Panc1 (cell line): ENCODE results near the gene DIS3L2. TPM values are rescaled to one million over a fixed set of nuclear protein-coding genes. Genes with fewer than 3 reads are reported as not detected.

Experiments used
- ATAC-seq: fragments of 200-7000 bp; cut with Tn5 transposase; 2 replicates; pipeline ENCODE4 v1.9.1; 2020; ENCODE audit warnings: mild to moderate bottlenecking, moderate library complexity
- BruUV-seq: library from RNA; stranded (reverse); fragments of 400-500 nt; replicated peaks from 2 replicates; lab custom pipeline; 2021; lab: Mats Ljungman, UMichigan
- CTCF ChIA-PET: fragments of 300-600 bp; sonication (Branson Sonifier 250); formaldehyde crosslinking; loops from one replicate; lab custom pipeline; 2022; ENCODE audit warnings: antibody characterized with exemption; lab: Charles Lee
- POLR2A ChIA-PET: fragments of 300-600 bp; sonication (Branson Sonifier 250); formaldehyde crosslinking; loops from one replicate; lab custom pipeline; 2022; ENCODE audit warnings: antibody characterized with exemption; lab: Charles Lee
- DNase-seq: peaks from one replicate; pipeline ENCODE4 v3.0.0-alpha.2; 2010; ENCODE audit warnings: low read depth, low spot score
- H3K27ac ChIP-seq: 2 replicates; pipeline ENCODE4 v1.5.1; 2011; ENCODE audit warnings: mild to moderate bottlenecking, low read length, inconsistent platforms
- H3K27me3 ChIP-seq: fragments of 200-500 bp; sonication (Bioruptor generic); 2 replicates; pipeline ENCODE4 v1.6.0; 2014; ENCODE audit warnings: low read length, inconsistent platforms; ENCODE audit not compliant: control insufficient read depth, insufficient read depth
- H3K36me3 ChIP-seq: fragments of 200-500 bp; sonication (Bioruptor generic); 2 replicates; pipeline ENCODE4 v1.5.1; 2014; ENCODE audit warnings: inconsistent platforms, mild to moderate bottlenecking, low read length, moderate library complexity; ENCODE audit not compliant: control insufficient read depth, insufficient read depth
- H3K4me1 ChIP-seq: 2 replicates; pipeline ENCODE4 v1.5.1; 2011; ENCODE audit warnings: inconsistent platforms, mild to moderate bottlenecking, low read length, moderate library complexity; ENCODE audit not compliant: control insufficient read depth, insufficient read depth
- H3K4me3 ChIP-seq, 2 experiments: 2 replicates each; pipeline ENCODE4 v1.5.1; 2011 to 2012; ENCODE audit warnings: low read depth in 2 of 2, low read length in 2 of 2, mild to moderate bottlenecking in 2 of 2, inconsistent platforms in 1 of 2, moderate library complexity in 1 of 2
- H3K9me3 ChIP-seq: fragments of 200-500 bp; sonication (Bioruptor generic); 2 replicates; pipeline ENCODE4 v1.5.1; 2014; ENCODE audit warnings: low read depth, mild to moderate bottlenecking, inconsistent platforms, low read length, moderate library complexity; ENCODE audit not compliant: control insufficient read depth, insufficient read depth
- CTCF ChIP-seq: fragments of 450-650 bp; IDR thresholded peaks from 2 replicates; pipeline ENCODE4 v1.5.1; 2017; ENCODE audit warnings: mild to moderate bottlenecking
- POLR2AphosphoS5 ChIP-seq: IDR thresholded peaks from 2 replicates; pipeline ENCODE4 v1.6.1; 2012; ENCODE audit warnings: mild to moderate bottlenecking, low read depth, low read length, moderate library complexity
- REST ChIP-seq, 2 experiments: IDR thresholded peaks; 2 replicates each; pipeline ENCODE4 v1.6.1; 2011 to 2012; ENCODE audit warnings: low read depth in 2 of 2, control low read depth in 1 of 2, low read length in 1 of 2, mild to moderate bottlenecking in 1 of 2, moderate library complexity in 1 of 2; ENCODE audit not compliant: insufficient read depth in 1 of 2
- SIN3A ChIP-seq: IDR thresholded peaks from 2 replicates; pipeline ENCODE4 v1.6.1; 2012; ENCODE audit warnings: low read depth, mild to moderate bottlenecking, low read length, moderate library complexity, borderline replicate concordance; ENCODE audit not compliant: insufficient read depth
- TCF7L2 ChIP-seq: IDR thresholded peaks from 2 replicates; pipeline ENCODE4 v1.6.1; 2011; ENCODE audit warnings: mild to moderate bottlenecking, low read depth, low read length, inconsistent platforms
- in situ Hi-C: cut with HindIII; loops from 2 replicates; pipeline ENCODE4 v1.10.0; 2016; ENCODE audit warnings: low sequenced_read_pairs, low pct_unique_long_range_greater_than_20kb
- intact Hi-C: fragments of 100-400 bp; cut with micrococcal nuclease; formaldehyde crosslinking; loops from one replicate; pipeline ENCODE4 v1.10.0; 2022; ENCODE audit not compliant: unreplicated experiment
- total RNA-seq: library from RNA; stranded (reverse); gene quantifications from one replicate; pipeline ENCODE4 v1.2.1, GENCODE V29; 2021; ENCODE audit not compliant: unreplicated experiment

DIS3L2 gene
- total RNA-seq, 1 experiment from 2014 or later = 28.1 TPM

- H3K27ac ChIP-seq = no peak overlapping the region
- no peaks in the 10 kb centered on the region for H3K27me3 ChIP-seq
- no peak for TF ChIP-seq SIN3A
- no peak for TF ChIP-seq TCF7L2
- no peak for TF ChIP-seq CTCF
- no peak for TF ChIP-seq REST (IDR thresholded peaks at IDR 0.05; ENCODE audit: insufficient read depth in 1 of 2, low read depth in 2 of 2, low read length in 1 of 2)
- TF ChIP-seq POLR2AphosphoS5 = no peak
- POLR2A ChIA-PET = no interaction called here
- DNase-seq (no peak), ATAC-seq (no peak)
- CTCF ChIA-PET = no interaction called here
- in situ Hi-C loops (no loop called here), intact Hi-C loops (no loop called here)
- H3K4me3 ChIP-seq = no peak overlapping the region
- no peaks in the 10 kb centered on the region for H3K9me3 ChIP-seq
- no peaks in the 10 kb centered on the region for H3K36me3 ChIP-seq
- no peaks in the 10 kb centered on the region; the same call in 1 of the 2 replicates for H3K4me1 ChIP-seq
- no TSS peak for BruUV-seq
Measured at GRCh38 chr2:232321156-232321816, 359.8 kb downstream of the DIS3L2 start.

GRCh38 chr2:232321817-232322559, 360.5 kb downstream of the DIS3L2 start:
- CTCF ChIA-PET = no interaction called here
- in situ Hi-C loops = no loop called here
- no peak for TF ChIP-seq TCF7L2
- no peak for TF ChIP-seq REST (IDR thresholded peaks at IDR 0.05; ENCODE audit: insufficient read depth in 1 of 2, low read depth in 2 of 2, low read length in 1 of 2)
- no peak for TF ChIP-seq CTCF
- no peak for TF ChIP-seq SIN3A

More at GRCh38 chr2:232321817-232322559, 360.5 kb downstream of the DIS3L2 start:
- Histone ChIP-seq H3K27me3 (no peaks in the 10 kb centered on the region), H3K27ac (no peak overlapping the region), H3K4me1 (no peaks in the 10 kb centered on the region; the same call in 1 of the 2 replicates), H3K4me3 (no peak overlapping the region), H3K36me3 (no peaks in the 10 kb centered on the region), H3K9me3 (no peaks in the 10 kb centered on the region)
- POLR2A ChIA-PET = no interaction called here
- intact Hi-C loops = no loop called here
- BruUV-seq = no TSS peak
- DNase-seq (no peak), ATAC-seq (no peak)
